ENCODE measurements around the gene MMP20.
"Not testable (repeated sequence)": the region's sequence is repeated elsewhere in the genome, so short reads cannot be mapped to it uniquely, and the experiment has no call there.

Gene MMP20, protein sequence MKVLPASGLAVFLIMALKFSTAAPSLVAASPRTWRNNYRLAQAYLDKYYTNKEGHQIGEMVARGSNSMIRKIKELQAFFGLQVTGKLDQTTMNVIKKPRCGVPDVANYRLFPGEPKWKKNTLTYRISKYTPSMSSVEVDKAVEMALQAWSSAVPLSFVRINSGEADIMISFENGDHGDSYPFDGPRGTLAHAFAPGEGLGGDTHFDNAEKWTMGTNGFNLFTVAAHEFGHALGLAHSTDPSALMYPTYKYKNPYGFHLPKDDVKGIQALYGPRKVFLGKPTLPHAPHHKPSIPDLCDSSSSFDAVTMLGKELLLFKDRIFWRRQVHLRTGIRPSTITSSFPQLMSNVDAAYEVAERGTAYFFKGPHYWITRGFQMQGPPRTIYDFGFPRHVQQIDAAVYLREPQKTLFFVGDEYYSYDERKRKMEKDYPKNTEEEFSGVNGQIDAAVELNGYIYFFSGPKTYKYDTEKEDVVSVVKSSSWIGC

DNA sequence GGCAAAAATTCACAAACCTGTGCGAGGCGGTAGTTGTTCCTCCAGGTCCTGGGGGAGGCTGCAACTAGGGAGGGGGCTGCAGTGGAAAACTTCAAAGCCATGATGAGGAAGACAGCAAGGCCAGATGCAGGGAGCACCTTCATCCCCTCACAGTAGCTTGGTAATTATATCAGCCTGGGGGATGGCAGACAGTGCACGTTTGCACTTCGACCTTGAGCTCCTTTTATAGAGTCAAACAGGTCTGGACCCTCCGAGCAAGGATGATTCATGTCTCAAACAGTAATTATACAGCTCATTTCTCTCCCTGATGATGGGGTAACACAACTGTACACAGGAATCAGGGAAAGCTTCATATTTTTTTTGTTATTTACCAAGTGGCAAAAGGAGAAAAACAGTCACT is at the start of gene MMP20:
TSS of gene MMP20 (minus strand) at position 156 of the 400 bp plus-strand sequence. CDS start at position 143, 13 bp downstream.
- FAIRE-seq = peak; percentile 74
- DNase-seq (ENCODE audit: insufficient read length, low spot score) = no peak

DNA sequence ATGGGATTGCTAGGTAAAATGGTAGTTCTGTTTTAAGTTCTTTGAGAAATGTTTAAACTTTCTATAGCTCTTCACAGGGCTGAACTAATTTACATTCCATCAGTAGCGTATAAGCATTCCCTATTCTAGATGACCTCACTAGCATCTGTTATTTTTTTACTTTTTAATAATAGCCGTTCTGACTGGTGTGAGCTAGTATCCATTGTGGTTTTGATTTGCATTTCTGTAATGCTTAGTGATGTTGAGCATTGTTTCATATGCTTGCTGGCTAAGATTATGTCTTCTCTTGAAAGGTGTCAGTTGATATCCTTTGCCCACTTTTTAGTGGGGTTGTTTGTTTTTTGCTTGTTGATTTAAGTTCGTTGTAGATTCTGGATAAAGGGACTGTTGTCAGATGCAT is 44.5 kb upstream of the MMP20 start:
- FAIRE-seq = peak; percentile 4

DNA sequence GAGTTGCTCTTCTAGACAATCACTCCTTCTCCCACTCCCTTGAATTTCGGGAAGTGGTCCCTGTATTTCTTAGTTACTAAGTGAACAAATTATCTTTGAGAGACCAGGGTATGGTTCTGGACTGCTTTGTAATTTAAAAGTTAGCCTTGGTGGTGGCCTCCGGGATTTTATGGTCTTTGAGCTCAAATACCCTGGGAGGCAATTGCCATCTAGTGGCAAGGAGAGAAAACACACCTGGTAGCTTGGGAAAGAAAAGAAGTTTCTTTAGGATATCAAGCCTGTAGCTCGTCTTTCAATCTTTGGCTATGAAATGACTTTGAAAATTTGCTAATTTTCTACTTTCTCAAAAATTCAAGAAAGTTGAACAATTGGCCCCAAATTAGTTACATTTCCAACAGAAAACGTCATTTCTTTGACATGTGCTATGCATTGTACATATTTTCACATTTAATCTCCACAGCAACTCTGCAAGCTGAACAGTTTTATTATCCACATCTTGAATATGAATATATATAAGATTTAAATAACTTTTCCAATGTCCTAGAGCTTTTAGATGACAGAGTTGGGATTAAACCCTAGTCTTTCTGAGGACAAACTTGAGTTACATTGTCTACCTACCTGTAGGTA is 41.3 kb upstream of the MMP20 start:
- peak; percentile 54 for FAIRE-seq

More for the DNA sequence above, 44.5 kb upstream of the MMP20 start:
- no peak for DNase-seq (ENCODE audit: insufficient read length, low spot score)

DNA sequence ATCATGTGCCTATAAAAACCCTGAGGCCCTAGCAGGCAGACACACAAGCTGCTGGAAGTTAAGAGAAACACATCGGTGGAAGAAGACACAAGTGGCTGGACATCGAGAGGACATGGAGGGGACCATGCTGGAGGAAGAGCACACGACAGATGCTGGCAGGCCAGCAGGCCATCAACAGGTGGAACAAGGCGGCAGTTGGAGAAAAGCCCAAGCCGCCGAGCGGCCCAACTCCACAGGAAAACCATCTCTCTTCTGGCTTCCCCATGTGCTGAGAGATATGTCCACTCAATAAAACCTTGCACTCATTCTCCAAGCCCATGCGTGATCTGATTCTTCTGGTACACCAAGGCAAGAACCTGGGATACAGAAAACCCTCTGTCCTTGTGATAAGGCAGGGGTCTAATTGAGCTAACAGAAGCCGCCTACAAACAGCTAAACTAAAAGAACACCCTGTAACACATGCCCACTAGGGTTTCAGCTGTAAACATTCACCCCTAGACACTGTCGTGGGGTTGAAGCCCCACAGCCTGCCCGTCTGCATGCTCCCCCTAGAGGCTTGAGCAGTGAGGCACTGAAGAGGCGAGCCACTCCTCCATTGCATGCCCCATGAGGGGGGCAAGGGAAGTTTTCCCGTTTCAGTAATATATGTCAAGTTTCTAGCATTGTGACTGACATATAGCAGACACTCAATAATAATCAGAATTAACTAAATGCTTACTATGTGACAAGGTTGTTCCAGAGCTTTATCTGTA is 39.0 kb upstream of the MMP20 start:
- no peak for DNase-seq (ENCODE audit: insufficient read length, low spot score)
- FAIRE-seq = peak; percentile 77

More for the DNA sequence above, 41.3 kb upstream of the MMP20 start:
- peak; percentile 71 for DNase-seq (ENCODE audit: insufficient read length, low spot score)

DNA sequence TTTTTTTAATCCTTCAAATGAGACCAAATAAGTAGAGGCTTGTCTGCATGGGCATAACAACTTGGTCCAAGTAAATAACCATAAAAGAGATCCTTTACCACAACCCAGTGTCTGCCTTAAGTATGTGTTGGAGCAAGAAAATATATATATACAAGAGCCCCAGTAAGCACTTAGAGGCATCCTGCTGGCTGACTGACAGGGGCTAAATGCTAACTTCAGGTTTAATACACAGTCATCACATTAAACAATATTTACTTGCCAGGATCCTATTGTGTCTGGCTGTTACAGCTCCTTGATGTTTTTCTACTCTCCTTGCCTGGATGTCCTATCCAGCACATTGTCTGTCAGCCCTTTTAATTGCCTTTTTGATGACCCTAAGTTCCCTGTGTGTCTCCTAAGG is 37.5 kb upstream of the MMP20 start:
- DNase-seq (ENCODE audit: insufficient read length, low spot score) (no peak), FAIRE-seq (no peak)

DNA sequence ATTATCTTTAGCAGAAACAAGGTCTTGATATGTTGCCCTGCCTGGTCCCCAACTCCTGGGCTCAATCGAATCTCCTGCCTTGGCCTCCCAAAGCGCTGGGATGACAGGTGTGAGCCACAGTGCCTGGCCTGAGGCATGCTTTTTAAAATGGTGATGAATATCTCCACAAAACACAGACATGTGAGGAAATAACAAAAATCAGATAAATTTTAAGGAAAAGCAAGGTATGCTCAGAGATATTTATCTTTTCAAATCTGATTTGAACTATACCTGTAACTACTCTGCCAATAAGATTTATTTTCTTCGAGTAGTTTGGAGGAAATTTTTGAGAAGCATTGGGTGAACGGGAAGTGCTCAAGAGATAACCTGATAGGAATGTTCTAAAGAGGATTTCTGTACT is 35.9 kb upstream of the MMP20 start:
- DNase-seq (ENCODE audit: insufficient read length, low spot score) (no peak), FAIRE-seq (no peak)

DNA sequence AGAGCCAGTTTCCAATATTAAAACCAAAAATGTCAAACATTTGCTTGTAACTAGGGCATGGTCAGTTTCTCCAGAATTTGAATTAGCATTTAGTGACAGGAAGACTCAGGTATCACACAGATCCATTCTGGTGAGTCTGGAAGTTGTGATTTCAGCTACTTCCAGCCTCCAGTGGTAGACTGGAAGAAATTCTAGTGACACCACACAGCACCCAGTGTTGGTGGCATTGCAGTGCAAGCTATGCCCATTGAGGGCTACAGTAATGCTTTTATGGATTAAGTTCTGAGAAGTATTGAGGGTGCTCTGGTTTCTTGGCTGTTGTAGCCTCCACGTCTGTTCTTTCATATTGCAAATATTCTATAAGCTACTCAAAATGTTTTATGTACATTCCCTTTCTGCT is 31.4 kb upstream of the MMP20 start:
- peak; percentile 38 for FAIRE-seq
- DNase-seq (ENCODE audit: insufficient read length, low spot score) = no peak

DNA sequence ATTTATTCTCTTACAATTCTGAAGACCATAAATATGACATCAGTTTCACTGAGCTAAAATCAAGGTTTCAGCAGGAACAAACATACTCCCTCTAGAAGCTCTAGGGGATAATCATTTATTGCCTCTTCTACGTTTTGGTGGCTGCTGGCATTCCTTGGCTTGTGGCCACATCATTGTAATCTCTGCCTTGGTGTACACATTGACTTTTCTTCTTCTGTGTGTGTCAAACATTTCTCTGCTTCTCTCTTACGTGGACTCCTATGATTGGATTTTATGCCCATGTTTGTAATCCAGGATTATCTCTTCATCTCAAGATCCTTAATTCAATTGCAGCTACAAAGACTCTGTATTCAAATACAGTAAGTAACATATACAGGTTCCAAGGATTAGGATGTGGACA is 30.4 kb upstream of the MMP20 start:
- no peak for DNase-seq (ENCODE audit: insufficient read length, low spot score)
- FAIRE-seq = peak; percentile 48

DNA sequence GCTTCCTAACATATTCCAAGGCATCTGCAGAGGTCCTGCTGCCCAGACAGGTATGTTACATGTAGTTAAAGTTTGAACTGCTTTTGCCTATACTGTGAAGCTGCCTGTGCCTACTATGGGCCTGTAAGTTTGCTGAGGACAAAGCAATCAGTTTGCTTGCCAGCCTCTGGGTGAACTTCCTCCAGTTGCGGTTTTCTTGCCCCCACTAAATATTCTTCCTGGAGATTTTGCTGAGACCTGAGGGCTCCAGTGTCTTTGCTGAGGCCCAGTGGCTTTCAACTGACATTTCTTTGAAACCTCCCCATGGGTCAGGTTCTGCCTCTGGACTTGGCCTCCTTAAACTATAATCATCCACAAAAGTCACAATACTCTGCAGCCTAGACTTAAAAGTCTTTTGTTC is 29.6 kb upstream of the MMP20 start:
- DNase-seq (ENCODE audit: insufficient read length, low spot score) = no peak
- no peak for FAIRE-seq

DNA sequence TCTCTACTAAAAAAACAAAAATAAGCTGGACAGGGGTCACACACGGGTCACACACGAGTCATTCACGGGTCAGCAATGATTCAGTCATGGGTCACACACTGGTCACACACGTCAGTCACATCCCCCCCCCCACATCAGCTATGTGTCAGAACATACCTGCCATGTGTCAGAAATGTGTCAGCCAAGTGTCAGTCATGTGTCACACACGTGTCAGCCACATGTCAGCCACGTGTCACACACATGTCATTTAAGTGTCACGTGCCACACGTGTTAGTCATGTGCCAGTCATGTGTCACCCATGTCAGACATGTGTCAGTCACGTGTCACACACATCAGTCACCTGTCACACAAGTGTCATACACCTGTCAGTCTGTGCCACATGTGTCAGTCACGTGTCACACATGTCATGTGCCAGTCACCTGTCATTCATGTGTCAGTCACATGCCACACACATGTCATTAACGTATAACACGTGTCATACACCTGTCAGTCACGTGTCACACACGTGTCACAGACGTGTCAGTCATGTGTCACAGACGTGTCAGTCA is 28.7 kb upstream of the MMP20 start:
- peak; percentile 100 for FAIRE-seq
- DNase-seq (ENCODE audit: insufficient read length, low spot score) = no peak

DNA sequence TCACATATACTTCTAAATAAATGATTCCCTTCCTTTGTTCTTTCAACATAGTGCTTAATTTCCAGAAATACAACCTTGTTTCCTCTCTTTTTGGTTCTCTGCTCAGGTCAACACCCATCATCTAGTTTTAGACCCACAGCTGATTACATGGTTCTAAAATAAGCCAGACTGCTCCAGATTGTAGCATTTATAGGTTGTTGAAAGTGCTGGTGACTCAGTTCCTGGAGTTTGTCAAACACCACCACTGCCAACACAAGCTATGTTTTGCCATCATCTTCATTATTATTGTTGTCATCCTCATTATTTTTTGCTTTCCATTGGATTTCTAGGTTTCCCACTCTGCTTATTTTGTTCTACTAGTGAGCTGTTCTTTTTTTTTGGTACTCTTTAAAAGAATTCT is 22.3 kb upstream of the MMP20 start:
- peak; percentile 28 for FAIRE-seq

DNA sequence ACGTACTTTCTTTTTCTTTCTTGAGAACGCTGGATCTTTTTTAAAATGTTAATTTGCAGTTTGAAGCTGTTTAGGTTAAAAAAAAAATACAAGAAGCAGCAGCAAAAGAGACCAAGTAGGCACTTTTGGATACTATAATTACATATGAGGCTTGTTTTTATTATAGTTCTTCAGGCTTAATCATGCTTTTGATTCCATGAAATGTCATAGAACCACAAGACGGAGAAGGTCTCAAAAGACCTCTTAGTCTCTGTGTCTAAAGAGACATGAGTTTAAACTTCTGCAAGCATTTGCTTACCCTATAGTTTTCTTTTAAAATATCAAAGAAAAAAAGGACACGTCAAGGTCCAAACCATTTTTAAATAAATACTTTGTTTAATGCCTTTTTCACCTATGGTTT is 18.8 kb upstream of the MMP20 start:
- no peak for DNase-seq (ENCODE audit: insufficient read length, low spot score)
- FAIRE-seq = no peak

More for the DNA sequence above, 22.3 kb upstream of the MMP20 start:
- no peak for DNase-seq (ENCODE audit: insufficient read length, low spot score)

DNA sequence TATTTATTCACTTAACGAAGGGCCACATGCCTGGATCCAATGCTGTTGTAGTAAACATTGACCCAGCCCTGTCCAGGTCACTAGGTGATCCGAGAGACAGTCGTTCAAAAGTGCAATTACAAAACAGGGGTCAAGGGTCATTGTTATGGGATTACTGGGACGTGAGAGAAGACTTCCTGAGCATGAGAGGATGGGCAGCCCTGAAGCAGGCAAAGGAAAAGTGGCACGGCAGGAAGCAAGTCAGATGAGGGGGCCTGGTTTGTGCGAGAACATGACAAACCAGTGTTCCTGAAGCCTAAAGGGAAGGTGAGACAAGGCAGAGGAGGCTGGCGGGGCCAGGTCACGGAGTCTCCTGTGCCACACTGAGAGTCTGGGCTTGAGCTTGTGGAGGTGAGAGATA is 15.8 kb upstream of the MMP20 start:
- DNase-seq (ENCODE audit: insufficient read length, low spot score) (no peak), FAIRE-seq (peak; percentile 36)

DNA sequence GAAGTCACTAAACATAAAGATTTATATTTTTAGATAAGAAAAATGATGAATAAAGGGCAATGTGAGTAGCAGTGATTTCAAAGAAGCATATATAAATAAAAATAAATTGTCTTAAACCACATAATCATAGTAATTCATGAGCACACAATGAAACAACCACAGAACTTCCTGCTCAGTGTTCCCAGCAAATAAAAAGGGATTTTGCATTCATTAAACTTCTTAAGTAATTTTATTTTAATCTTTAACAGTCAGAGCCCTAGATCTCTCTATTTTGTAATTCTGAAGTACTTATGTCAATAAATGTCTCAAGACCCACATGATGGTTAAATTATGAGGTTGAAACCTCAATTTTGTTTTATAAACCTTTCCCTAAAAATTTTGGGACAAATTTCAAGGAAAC is 14.5 kb upstream of the MMP20 start:
- DNase-seq (ENCODE audit: insufficient read length, low spot score) (no peak), FAIRE-seq (no peak)

DNA sequence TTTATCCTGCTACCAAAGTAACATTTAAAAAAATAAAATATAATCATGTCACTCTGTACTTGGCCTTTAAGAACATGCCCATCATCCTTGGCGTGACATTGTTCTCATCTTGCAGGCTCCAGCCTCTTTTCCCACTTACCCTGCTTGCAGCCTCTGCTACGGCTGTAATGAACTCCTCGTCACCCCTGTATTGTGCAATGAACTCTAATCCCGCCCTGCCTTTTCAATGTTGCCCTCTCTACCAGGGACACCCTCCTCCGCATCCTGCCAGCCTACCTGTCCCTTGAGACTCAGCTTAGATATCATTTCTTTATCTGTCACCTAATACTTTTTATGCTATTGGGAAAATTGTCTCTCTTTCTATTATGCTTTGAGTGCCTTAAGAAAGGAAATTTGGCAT is 12.6 kb upstream of the MMP20 start:
- FAIRE-seq = peak; percentile 60
- DNase-seq (ENCODE audit: insufficient read length, low spot score) = no peak

DNA sequence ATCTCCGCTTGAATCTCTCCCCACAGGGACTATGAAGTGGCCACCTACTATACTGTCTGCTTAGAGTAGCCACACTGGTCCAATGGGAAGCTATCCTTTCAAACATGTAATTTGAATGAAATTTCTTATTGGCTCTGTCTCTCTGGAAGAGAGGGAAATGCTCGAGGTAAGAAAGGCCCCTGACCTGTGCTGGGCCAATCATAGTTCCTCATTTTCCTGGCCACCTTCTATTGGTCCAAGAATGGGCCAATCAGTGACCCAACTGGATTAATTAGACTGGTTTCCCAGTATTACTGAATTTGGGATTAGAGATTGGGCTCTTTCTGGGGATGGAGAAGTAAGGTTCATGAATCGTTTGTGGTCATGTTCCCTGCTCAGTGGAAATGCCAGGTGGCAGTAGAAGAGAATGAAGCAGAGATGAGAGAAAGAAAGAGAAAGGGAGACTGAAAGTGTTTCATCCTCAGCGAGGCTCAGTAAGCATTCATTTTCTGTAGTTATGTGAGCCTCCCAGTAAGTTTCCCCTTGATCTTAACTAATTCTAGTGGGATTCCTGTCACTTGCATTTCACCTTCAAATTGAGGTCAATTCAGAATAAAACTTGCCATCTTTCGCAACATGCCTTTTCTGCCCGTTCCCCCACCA is 8.4 kb upstream of the MMP20 start:
- DNase-seq (ENCODE audit: insufficient read length, low spot score) (no peak), FAIRE-seq (peak; percentile 33)

DNA sequence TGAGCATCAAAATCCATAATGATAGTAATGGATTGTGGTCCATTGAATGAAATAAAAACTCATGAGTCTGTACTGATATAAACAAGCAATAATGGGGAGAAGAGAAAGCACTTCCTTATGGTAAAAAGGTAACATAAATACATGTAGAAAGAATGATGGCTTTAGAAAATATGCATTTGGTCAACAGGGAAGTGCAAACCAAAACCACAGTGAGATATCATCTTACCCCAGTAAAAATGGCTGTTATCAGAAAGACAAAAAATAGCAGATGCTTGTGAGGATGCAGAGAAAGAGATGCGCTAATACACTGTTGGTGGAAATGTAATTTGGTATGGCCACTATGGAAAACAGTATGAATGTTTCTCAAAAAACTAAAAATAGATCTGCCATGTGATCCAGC is 6.9 kb upstream of the MMP20 start:
- peak; percentile 48 for FAIRE-seq
- no peak for DNase-seq (ENCODE audit: insufficient read length, low spot score)

DNA sequence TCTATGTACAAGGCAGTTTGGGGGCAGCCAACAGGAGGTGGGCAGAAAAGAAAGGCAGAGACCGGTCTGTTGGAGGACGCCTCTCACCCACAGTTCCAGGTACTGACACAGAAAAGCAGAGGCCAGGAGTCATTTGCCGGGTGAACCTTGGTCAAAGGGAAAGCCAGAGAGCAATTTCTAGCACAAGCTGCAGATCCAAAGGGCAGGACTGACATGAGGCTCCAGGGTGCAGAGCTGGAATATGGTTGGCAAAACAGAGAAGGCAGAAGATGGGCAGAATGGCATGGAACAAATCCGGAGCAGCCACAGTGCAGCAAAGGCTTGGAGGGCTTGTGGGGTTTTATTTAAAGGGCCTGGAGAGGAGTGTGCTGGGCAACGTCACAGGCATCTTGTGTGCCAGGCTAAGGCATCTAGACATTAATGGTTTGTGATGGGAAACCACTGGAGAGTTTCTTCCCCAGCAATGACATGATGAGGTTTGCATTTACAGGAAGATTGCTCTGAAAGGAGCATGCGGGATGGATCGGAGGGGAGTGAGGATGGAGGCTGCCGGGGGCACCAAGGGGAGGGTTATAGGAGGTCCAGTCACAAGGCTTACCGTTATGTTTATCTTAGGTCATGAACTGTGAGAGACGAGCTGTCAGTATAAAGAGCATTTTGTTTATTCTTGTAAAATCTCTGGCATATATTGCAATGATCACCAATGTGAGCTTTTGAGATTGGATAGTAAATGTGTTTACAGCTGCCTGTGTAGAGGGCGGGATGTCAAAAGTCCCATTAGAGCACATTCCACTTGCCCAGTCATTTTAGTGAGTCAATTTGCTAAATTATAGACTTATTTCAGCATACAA is 5.7 kb upstream of the MMP20 start:
- peak; percentile 72 for FAIRE-seq
- DNase-seq (ENCODE audit: insufficient read length, low spot score) = no peak

DNA sequence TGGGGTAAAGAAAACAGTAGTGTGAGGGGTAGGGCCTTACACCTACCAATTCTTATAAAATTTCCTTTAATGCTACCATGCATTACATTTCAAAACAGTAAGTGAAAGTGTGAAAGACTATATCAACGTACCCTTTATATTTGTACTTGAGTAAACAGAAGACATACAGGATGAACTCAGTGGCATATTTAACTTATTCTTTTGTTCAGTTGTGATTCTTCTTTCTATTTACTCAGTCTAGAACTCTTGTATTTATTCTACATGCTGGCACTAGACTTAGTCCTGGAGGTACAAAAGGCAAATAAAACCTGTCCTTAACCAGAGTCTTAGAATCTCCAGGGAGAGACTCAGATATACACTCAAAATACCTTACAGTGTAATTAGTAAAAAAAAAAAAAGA is 4.8 kb upstream of the MMP20 start:
- FAIRE-seq = peak; percentile 31
- not testable (repeated sequence) for DNase-seq (ENCODE audit: insufficient read length, low spot score)

DNA sequence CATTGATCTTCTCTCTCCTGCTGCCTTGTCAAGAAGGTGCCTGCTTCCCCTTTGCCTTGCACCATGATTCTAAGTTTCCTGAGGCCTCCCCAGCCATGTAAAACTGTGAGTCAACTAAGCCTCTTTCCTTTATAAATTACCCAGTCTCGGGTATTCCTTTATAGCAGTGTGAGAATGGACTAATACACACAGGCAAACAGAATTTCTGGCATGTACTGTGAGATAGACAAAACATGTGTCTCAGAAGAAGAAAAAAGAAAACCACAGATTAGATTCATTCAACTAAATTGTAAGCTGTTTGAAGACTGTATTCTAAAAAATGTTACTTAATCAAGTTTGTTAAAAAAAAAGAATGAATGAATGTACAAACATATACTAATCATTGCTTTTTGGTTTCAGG is 1.5 kb upstream of the MMP20 start:
- FAIRE-seq = no peak

More for the DNA sequence above, 1.5 kb upstream of the MMP20 start:
- no peak for DNase-seq (ENCODE audit: insufficient read length, low spot score)
